ENCODE data around the gene ZXDC. TPM values are rescaled to one million over a fixed set of nuclear protein-coding genes. Genes with fewer than 3 reads are reported as not detected.

ZXDC gene
- total RNA-seq, 1 experiment from 2014 or later: 33.3 TPM

GRCh38 chr3:126487151-126487771 lies 11.6 kb upstream of the ZXDC start:
- DNase-seq (ENCODE audit: low read depth, low spot score) (no peak), ATAC-seq (peak; percentile 68)
- intact Hi-C loops (cut with micrococcal nuclease; ENCODE audit: unreplicated experiment): no loop called here
- Histone ChIP-seq H3K9me3 (ENCODE audit: control insufficient read depth, insufficient read depth, low read depth, low read length) (no peaks in the 10 kb centered on the region), H3K4me3 (ENCODE audit: low read depth in 2 of 2, low read length in 2 of 2) (no peak overlapping the region), H3K27ac (ENCODE audit: low read length) (no peak overlapping the region), H3K27me3 (ENCODE audit: control insufficient read depth, insufficient read depth, low read length) (no peaks in the 10 kb centered on the region), H3K36me3 (ENCODE audit: control insufficient read depth, insufficient read depth, low read length) (no peaks in the 10 kb centered on the region), H3K4me1 (ENCODE audit: control insufficient read depth, insufficient read depth, low read length) (0 out of 2 replicates have a peak, but pooled peaks cover 3% of the 10 kb centered on the region)
- ChIA-PET POLR2A (no interaction called here), CTCF (no interaction called here)
- in situ Hi-C loops (cut with HindIII; ENCODE audit: low pct_unique_long_range_greater_than_20kb, low sequenced_read_pairs): no loop called here
- TF ChIP-seq, protein P1, sequence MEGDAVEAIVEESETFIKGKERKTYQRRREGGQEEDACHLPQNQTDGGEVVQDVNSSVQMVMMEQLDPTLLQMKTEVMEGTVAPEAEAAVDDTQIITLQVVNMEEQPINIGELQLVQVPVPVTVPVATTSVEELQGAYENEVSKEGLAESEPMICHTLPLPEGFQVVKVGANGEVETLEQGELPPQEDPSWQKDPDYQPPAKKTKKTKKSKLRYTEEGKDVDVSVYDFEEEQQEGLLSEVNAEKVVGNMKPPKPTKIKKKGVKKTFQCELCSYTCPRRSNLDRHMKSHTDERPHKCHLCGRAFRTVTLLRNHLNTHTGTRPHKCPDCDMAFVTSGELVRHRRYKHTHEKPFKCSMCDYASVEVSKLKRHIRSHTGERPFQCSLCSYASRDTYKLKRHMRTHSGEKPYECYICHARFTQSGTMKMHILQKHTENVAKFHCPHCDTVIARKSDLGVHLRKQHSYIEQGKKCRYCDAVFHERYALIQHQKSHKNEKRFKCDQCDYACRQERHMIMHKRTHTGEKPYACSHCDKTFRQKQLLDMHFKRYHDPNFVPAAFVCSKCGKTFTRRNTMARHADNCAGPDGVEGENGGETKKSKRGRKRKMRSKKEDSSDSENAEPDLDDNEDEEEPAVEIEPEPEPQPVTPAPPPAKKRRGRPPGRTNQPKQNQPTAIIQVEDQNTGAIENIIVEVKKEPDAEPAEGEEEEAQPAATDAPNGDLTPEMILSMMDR (IDR thresholded peaks at IDR 0.05): no peak
- TF ChIP-seq POLR2AphosphoS5 (IDR thresholded peaks at IDR 0.05; ENCODE audit: low read depth, low read length): no peak
- no TSS peak for BruUV-seq (replicated peaks)

- no TSS peak for BruUV-seq (replicated peaks)
- H3K9me3 ChIP-seq (ENCODE audit: control insufficient read depth, insufficient read depth, low read depth, low read length): no peaks in the 10 kb centered on the region
- DNase-seq (ENCODE audit: low read depth, low spot score) (no peak), ATAC-seq (no peak)
- in situ Hi-C loops (cut with HindIII; ENCODE audit: low pct_unique_long_range_greater_than_20kb, low sequenced_read_pairs): no loop called here
- TF ChIP-seq POLR2AphosphoS5 (IDR thresholded peaks at IDR 0.05; ENCODE audit: low read depth, low read length) (no peak), TCF7L2 (IDR thresholded peaks at IDR 0.05; ENCODE audit: low read depth, low read length) (no peak), SIN3A (IDR thresholded peaks at IDR 0.05; ENCODE audit: borderline replicate concordance, insufficient read depth, low read depth, low read length) (no peak)
- TF ChIP-seq, protein P1 (IDR thresholded peaks at IDR 0.05): no peak
- TF ChIP-seq, protein P2, sequence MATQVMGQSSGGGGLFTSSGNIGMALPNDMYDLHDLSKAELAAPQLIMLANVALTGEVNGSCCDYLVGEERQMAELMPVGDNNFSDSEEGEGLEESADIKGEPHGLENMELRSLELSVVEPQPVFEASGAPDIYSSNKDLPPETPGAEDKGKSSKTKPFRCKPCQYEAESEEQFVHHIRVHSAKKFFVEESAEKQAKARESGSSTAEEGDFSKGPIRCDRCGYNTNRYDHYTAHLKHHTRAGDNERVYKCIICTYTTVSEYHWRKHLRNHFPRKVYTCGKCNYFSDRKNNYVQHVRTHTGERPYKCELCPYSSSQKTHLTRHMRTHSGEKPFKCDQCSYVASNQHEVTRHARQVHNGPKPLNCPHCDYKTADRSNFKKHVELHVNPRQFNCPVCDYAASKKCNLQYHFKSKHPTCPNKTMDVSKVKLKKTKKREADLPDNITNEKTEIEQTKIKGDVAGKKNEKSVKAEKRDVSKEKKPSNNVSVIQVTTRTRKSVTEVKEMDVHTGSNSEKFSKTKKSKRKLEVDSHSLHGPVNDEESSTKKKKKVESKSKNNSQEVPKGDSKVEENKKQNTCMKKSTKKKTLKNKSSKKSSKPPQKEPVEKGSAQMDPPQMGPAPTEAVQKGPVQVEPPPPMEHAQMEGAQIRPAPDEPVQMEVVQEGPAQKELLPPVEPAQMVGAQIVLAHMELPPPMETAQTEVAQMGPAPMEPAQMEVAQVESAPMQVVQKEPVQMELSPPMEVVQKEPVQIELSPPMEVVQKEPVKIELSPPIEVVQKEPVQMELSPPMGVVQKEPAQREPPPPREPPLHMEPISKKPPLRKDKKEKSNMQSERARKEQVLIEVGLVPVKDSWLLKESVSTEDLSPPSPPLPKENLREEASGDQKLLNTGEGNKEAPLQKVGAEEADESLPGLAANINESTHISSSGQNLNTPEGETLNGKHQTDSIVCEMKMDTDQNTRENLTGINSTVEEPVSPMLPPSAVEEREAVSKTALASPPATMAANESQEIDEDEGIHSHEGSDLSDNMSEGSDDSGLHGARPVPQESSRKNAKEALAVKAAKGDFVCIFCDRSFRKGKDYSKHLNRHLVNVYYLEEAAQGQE (IDR thresholded peaks at IDR 0.05; ENCODE audit: insufficient read depth in 1 of 2, low read depth in 2 of 2, low read length in 1 of 2): no peak
- ChIA-PET CTCF (no interaction called here), POLR2A (no interaction called here)
- no peaks in the 10 kb centered on the region for H3K27me3 ChIP-seq (ENCODE audit: control insufficient read depth, insufficient read depth, low read length)
- H3K27ac ChIP-seq (ENCODE audit: low read length): no peak overlapping the region
- no peak overlapping the region for H3K4me3 ChIP-seq (ENCODE audit: low read depth in 2 of 2, low read length in 2 of 2)
- H3K36me3 ChIP-seq (ENCODE audit: control insufficient read depth, insufficient read depth, low read length): no peaks in the 10 kb centered on the region
- 0 out of 2 replicates have a peak, but pooled peaks cover 3% of the 10 kb centered on the region for H3K4me1 ChIP-seq (ENCODE audit: control insufficient read depth, insufficient read depth, low read length)
- intact Hi-C loops (cut with micrococcal nuclease; ENCODE audit: unreplicated experiment): no loop called here
Observed at GRCh38 chr3:126486360-126486847, 10.7 kb upstream of the ZXDC start.

Data from Panc1 (cell line).